ENCODE measurements around the gene MMP24OS.
A peak's percentile ranks its signal among the peaks of the same experiment; 100 is the strongest.

GRCh38 chr20:35277531-35278395 lies at the start of gene MMP24OS:
- peak in 1 of 2 donors; percentile 54 for TF ChIP-seq POLR2A (IDR thresholded peaks at IDR 0.05)
- no peak for TF ChIP-seq CTCF (IDR thresholded peaks at IDR 0.05)

Measured in lower leg skin (tissue), 3 donors.